ENCODE measurements around the gene RAB44. TPM values are rescaled to one million over a fixed set of nuclear protein-coding genes. Genes with fewer than 3 reads are reported as not detected.

RAB44 gene
- total and polyA plus RNA-seq, 9 of the 15 experiments (the other 6 are each of a cell fraction or from before 2014, with no cell fraction given) = not detected

DNA sequence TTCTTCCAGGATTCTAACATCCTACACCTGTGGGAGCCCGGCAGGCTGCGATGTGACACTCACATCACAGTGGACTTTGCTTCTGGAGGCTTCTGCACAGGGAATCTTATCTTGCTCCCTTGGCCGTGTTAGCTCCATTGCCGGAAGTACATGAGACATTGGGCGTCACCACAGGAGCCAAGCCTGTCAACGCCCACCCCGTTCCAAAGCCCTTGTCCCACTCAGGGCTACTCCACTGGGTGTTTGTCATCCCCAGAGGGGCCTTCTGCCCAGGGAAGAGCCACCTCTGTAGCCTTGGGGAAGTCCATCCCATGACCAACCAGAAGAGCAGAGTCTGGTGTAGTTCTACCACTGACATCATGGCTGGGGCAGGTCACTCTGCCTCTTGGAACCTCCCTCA, 1.7 kb downstream of the RAB44 start (continued):
- TF ChIP-seq, protein P1, sequence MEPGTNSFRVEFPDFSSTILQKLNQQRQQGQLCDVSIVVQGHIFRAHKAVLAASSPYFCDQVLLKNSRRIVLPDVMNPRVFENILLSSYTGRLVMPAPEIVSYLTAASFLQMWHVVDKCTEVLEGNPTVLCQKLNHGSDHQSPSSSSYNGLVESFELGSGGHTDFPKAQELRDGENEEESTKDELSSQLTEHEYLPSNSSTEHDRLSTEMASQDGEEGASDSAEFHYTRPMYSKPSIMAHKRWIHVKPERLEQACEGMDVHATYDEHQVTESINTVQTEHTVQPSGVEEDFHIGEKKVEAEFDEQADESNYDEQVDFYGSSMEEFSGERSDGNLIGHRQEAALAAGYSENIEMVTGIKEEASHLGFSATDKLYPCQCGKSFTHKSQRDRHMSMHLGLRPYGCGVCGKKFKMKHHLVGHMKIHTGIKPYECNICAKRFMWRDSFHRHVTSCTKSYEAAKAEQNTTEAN (CRISPR knock-in tag; IDR thresholded peaks at IDR 0.05) = no peak
- TF ChIP-seq, protein P2, sequence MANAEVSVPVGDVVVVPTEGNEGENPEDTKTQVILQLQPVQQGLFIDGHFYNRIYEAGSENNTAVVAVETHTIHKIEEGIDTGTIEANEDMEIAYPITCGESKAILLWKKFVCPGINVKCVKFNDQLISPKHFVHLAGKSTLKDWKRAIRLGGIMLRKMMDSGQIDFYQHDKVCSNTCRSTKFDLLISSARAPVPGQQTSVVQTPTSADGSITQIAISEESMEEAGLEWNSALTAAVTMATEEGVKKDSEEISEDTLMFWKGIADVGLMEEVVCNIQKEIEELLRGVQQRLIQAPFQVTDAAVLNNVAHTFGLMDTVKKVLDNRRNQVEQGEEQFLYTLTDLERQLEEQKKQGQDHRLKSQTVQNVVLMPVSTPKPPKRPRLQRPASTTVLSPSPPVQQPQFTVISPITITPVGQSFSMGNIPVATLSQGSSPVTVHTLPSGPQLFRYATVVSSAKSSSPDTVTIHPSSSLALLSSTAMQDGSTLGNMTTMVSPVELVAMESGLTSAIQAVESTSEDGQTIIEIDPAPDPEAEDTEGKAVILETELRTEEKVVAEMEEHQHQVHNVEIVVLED (CRISPR knock-in tag; IDR thresholded peaks at IDR 0.05) = no peak
- TF ChIP-seq, protein P3, sequence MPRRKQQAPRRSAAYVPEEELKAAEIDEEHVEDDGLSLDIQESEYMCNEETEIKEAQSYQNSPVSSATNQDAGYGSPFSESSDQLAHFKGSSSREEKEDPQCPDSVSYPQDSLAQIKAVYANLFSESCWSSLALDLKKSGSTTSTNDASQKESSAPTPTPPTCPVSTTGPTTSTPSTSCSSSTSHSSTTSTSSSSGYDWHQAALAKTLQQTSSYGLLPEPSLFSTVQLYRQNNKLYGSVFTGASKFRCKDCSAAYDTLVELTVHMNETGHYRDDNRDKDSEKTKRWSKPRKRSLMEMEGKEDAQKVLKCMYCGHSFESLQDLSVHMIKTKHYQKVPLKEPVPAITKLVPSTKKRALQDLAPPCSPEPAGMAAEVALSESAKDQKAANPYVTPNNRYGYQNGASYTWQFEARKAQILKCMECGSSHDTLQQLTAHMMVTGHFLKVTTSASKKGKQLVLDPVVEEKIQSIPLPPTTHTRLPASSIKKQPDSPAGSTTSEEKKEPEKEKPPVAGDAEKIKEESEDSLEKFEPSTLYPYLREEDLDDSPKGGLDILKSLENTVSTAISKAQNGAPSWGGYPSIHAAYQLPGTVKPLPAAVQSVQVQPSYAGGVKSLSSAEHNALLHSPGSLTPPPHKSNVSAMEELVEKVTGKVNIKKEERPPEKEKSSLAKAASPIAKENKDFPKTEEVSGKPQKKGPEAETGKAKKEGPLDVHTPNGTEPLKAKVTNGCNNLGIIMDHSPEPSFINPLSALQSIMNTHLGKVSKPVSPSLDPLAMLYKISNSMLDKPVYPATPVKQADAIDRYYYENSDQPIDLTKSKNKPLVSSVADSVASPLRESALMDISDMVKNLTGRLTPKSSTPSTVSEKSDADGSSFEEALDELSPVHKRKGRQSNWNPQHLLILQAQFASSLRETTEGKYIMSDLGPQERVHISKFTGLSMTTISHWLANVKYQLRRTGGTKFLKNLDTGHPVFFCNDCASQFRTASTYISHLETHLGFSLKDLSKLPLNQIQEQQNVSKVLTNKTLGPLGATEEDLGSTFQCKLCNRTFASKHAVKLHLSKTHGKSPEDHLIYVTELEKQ (CRISPR knock-in tag; IDR thresholded peaks at IDR 0.05) = no peak
- TF ChIP-seq, protein P4, sequence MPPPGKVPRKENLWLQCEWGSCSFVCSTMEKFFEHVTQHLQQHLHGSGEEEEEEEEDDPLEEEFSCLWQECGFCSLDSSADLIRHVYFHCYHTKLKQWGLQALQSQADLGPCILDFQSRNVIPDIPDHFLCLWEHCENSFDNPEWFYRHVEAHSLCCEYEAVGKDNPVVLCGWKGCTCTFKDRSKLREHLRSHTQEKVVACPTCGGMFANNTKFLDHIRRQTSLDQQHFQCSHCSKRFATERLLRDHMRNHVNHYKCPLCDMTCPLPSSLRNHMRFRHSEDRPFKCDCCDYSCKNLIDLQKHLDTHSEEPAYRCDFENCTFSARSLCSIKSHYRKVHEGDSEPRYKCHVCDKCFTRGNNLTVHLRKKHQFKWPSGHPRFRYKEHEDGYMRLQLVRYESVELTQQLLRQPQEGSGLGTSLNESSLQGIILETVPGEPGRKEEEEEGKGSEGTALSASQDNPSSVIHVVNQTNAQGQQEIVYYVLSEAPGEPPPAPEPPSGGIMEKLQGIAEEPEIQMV (tag; conservative IDR thresholded peaks at IDR 0.05; ENCODE audit: low read depth) = no peak
- TF ChIP-seq BCOR (IDR thresholded peaks at IDR 0.05) = peak; percentile 44; the same call in 1 of the 2 replicates
- TF ChIP-seq GABPB1 (CRISPR knock-in tag; IDR thresholded peaks at IDR 0.05) = no peak
- TF ChIP-seq STAT5A (IDR thresholded peaks at IDR 0.05; ENCODE audit: borderline replicate concordance, low read length) = no peak
- TF ChIP-seq CC2D1A (IDR thresholded peaks at IDR 0.05) = no peak
- TF ChIP-seq ZNF121 (CRISPR knock-in tag; conservative IDR thresholded peaks at IDR 0.05) = no peak
- TF ChIP-seq SP2 (IDR thresholded peaks at IDR 0.05; ENCODE audit: extremely low read depth, low read depth, low read length, poor library complexity, severe bottlenecking) = no peak
- no peak for TF ChIP-seq CBX2 (IDR thresholded peaks at IDR 0.05; ENCODE audit: insufficient read depth, low read length, poor library complexity, severe bottlenecking)
- no peak for TF ChIP-seq ZFX (CRISPR knock-in tag; IDR thresholded peaks at IDR 0.05)
- 0 out of 4 replicates have a peak, but pooled peaks of 1 of the 2 experiments have one; percentile 15 for TF ChIP-seq NRF1 (conservative IDR thresholded peaks at IDR 0.05 in 1 of 2, IDR thresholded peaks at IDR 0.05 in 1 of 2)
- TF ChIP-seq NONO (IDR thresholded peaks at IDR 0.05; ENCODE audit: low read depth in 2 of 2, low read length in 1 of 2) = no peak
- no peak for TF ChIP-seq ZNF184 (CRISPR knock-in tag; IDR thresholded peaks at IDR 0.05)
- TF ChIP-seq TEAD4 (IDR thresholded peaks at IDR 0.05; ENCODE audit: low read length) = no peak
- no peak for TF ChIP-seq TEAD4 (CRISPR knock-in tag; IDR thresholded peaks at IDR 0.05; ENCODE audit: borderline replicate concordance)
- TF ChIP-seq PHF21A (IDR thresholded peaks at IDR 0.05; ENCODE audit: borderline replicate concordance, low read depth) = no peak
- no peak for TF ChIP-seq KDM1A (IDR thresholded peaks at IDR 0.05)
- no peak for TF ChIP-seq NR2F6 (CRISPR knock-in tag; IDR thresholded peaks at IDR 0.05)
- no peak for TF ChIP-seq PHF8 (IDR thresholded peaks at IDR 0.05; ENCODE audit: borderline replicate concordance, low read length)
- no peak for TF ChIP-seq HNRNPL (IDR thresholded peaks at IDR 0.05; ENCODE audit: low read depth, low read length)
- no peak for TF ChIP-seq ZNF263 (CRISPR knock-in tag; IDR thresholded peaks at IDR 0.05; ENCODE audit: borderline replicate concordance)

Data from K562 (cell line).